H9 (cell line): ENCODE results near the gene NDUFB2. TPM values are rescaled to one million over a fixed set of nuclear protein-coding genes. Genes with fewer than 3 reads are reported as not detected.
"Not testable (repeated sequence)": the region's sequence is repeated elsewhere in the genome, so short reads cannot be mapped to it uniquely, and the experiment has no call there.

Experiments used
- DNase-seq: peaks from one replicate; pipeline ENCODE4 v3.0.0-alpha.2; 2017
- H2AFZ ChIP-seq: one replicate; pipeline ENCODE4 v1.6.1; 2013; ENCODE audit warnings: mild to moderate bottlenecking, low read length, control low read depth, moderate library complexity
- H2AK5ac ChIP-seq: 2 replicates; pipeline ENCODE4 v1.6.1; 2013; ENCODE audit warnings: low read length, control low read depth, mixed read lengths; ENCODE audit not compliant: insufficient read length
- H2BK120ac ChIP-seq: one replicate; pipeline ENCODE4 v1.6.1; 2013; ENCODE audit warnings: low read depth, mild to moderate bottlenecking, low read length, control low read depth, inconsistent platforms; ENCODE audit not compliant: poor library complexity, severe bottlenecking
- H2BK12ac ChIP-seq: 2 replicates; pipeline ENCODE4 v1.6.1; 2013; ENCODE audit warnings: low read length, control low read depth, mixed read lengths, low read depth; ENCODE audit not compliant: insufficient read length
- H2BK15ac ChIP-seq: 2 replicates; pipeline ENCODE4 v1.6.1; 2013; ENCODE audit warnings: low read depth, low read length, control low read depth
- H2BK20ac ChIP-seq: one replicate; pipeline ENCODE4 v1.6.1; 2013; ENCODE audit warnings: low read depth, mild to moderate bottlenecking, low read length, control low read depth, inconsistent platforms; ENCODE audit not compliant: poor library complexity, severe bottlenecking
- H2BK5ac ChIP-seq: 2 replicates; pipeline ENCODE4 v1.6.1; 2013; ENCODE audit warnings: low read length, control low read depth, mixed read lengths; ENCODE audit not compliant: insufficient read length
- H3K14ac ChIP-seq: 2 replicates; pipeline ENCODE4 v1.6.1; 2013; ENCODE audit warnings: low read length, control low read depth; ENCODE audit not compliant: insufficient read depth
- H3K18ac ChIP-seq: 2 replicates; pipeline ENCODE4 v1.6.1; 2013; ENCODE audit warnings: low read depth, mild to moderate bottlenecking, mixed read lengths, low read length, control low read depth; ENCODE audit not compliant: insufficient read length
- H3K23ac ChIP-seq: 2 replicates; pipeline ENCODE4 v1.6.1; 2013; ENCODE audit warnings: low read length, control low read depth, mixed read lengths, low read depth; ENCODE audit not compliant: insufficient read length
- H3K23me2 ChIP-seq: 2 replicates; pipeline ENCODE4 v1.6.1; 2013; ENCODE audit warnings: low read depth, mild to moderate bottlenecking, mixed read lengths, low read length, control low read depth; ENCODE audit not compliant: insufficient read length, poor library complexity, severe bottlenecking
- H3K27ac ChIP-seq: 2 replicates; pipeline ENCODE4 v1.5.1; 2013; ENCODE audit warnings: low read length, control low read depth, mixed read lengths, low read depth; ENCODE audit not compliant: insufficient read length
- H3K27me3 ChIP-seq: 2 replicates; pipeline ENCODE4 v1.6.1; 2013; ENCODE audit warnings: low read length, control low read depth, inconsistent platforms; ENCODE audit not compliant: insufficient read depth
- H3K4ac ChIP-seq: 2 replicates; pipeline ENCODE4 v1.6.1; 2013; ENCODE audit warnings: low read depth, mild to moderate bottlenecking, control low read depth, inconsistent platforms, low read length, moderate library complexity
- H3K4me1 ChIP-seq: 2 replicates; pipeline ENCODE4 v1.6.1; 2013; ENCODE audit warnings: low read length, control low read depth, inconsistent platforms; ENCODE audit not compliant: insufficient read depth
- H3K4me2 ChIP-seq: 2 replicates; pipeline ENCODE4 v1.6.1; 2013; ENCODE audit warnings: low read length, control low read depth, mixed read lengths; ENCODE audit not compliant: insufficient read length, insufficient read depth
- H3K56ac ChIP-seq: 2 replicates; pipeline ENCODE4 v1.6.1; 2013; ENCODE audit warnings: low read depth, mild to moderate bottlenecking, mixed read lengths, low read length, control low read depth; ENCODE audit not compliant: insufficient read length
- H3K79me1 ChIP-seq: 2 replicates; pipeline ENCODE4 v1.6.1; 2013; ENCODE audit warnings: low read depth, mild to moderate bottlenecking, moderate library complexity, low read length, control low read depth, inconsistent platforms; ENCODE audit not compliant: insufficient read depth, poor library complexity, severe bottlenecking
- H3K79me2 ChIP-seq: 2 replicates; pipeline ENCODE4 v1.6.1; 2013; ENCODE audit warnings: low read length, control low read depth, inconsistent platforms; ENCODE audit not compliant: insufficient read depth
- H3K9ac ChIP-seq: 2 replicates; pipeline ENCODE4 v1.6.1; 2013; ENCODE audit warnings: low read length, control low read depth, mixed read lengths; ENCODE audit not compliant: insufficient read length; ENCODE audit errors: extremely low read depth
- H3K9me3 ChIP-seq: one replicate; pipeline ENCODE4 v1.6.1; 2013; ENCODE audit warnings: low read depth, low read length, inconsistent platforms; ENCODE audit not compliant: control insufficient read depth
- H3T11ph ChIP-seq: one replicate; pipeline ENCODE4 v1.6.1; 2013; ENCODE audit warnings: mild to moderate bottlenecking, low read length, control low read depth, inconsistent platforms
- H4K20me1 ChIP-seq: one replicate; pipeline ENCODE4 v1.6.1; 2013; ENCODE audit not compliant: control insufficient read depth, insufficient read length, insufficient read depth
- H4K5ac ChIP-seq: 2 replicates; pipeline ENCODE4 v1.6.1; 2013; ENCODE audit warnings: low read depth, mild to moderate bottlenecking, mixed read lengths, low read length, control low read depth; ENCODE audit not compliant: insufficient read length
- H4K8ac ChIP-seq: replicated peaks from 2 replicates; pipeline ENCODE4 v1.6.1; 2013; ENCODE audit warnings: low read length, control low read depth, mixed read lengths, low read depth; ENCODE audit not compliant: insufficient read length
- H4K91ac ChIP-seq: 2 replicates; pipeline ENCODE4 v1.6.1; 2013; ENCODE audit warnings: low read depth, mild to moderate bottlenecking, moderate library complexity, mixed read lengths, low read length, control low read depth; ENCODE audit not compliant: insufficient read length
- H3K27ac Mint-ChIP-seq, 3 experiments: 2 replicates in 2 of 3; 3 replicates in 1 of 3; pipeline ENCODE4 v1.8.0; 2020 to 2021; ENCODE audit warnings: mixed read lengths in 3 of 3, mild to moderate bottlenecking in 1 of 3, moderate library complexity in 1 of 3
- H3K27me3 Mint-ChIP-seq: 2 replicates; pipeline ENCODE4 v1.8.0; 2021; ENCODE audit warnings: low read depth, mild to moderate bottlenecking, moderate library complexity, mixed read lengths
- H3K36me3 Mint-ChIP-seq, 3 experiments: 2 replicates in 2 of 3; 3 replicates in 1 of 3; pipeline ENCODE4 v1.8.0; 2020 to 2021; ENCODE audit warnings: low read depth in 3 of 3, mixed read lengths in 3 of 3; ENCODE audit not compliant: insufficient read depth in 1 of 3
- H3K4me1 Mint-ChIP-seq, 2 experiments: 2 replicates each; pipeline ENCODE4 v1.8.0; 2020; ENCODE audit warnings: mixed read lengths in 2 of 2
- H3K4me3 Mint-ChIP-seq, 2 experiments: 2 replicates in 1 of 2; 3 replicates in 1 of 2; pipeline ENCODE4 v1.8.0; 2020 to 2021; ENCODE audit warnings: mild to moderate bottlenecking in 2 of 2, mixed read lengths in 2 of 2, moderate library complexity in 1 of 2
- H3K9me3 Mint-ChIP-seq, 2 experiments: 2 replicates in 1 of 2; 3 replicates in 1 of 2; pipeline ENCODE4 v1.8.0; 2020; ENCODE audit warnings: mild to moderate bottlenecking in 2 of 2, mixed read lengths in 2 of 2, moderate library complexity in 1 of 2
- WGBS: extraction: QIAGEN DNeasy Blood & Tissue Kit; methylation state at CpG from one replicate; pipeline ENCODE4 v1.1.7; 2013; ENCODE audit warnings: missing lambda C conversion rate, low lambda C conversion rate, mixed read lengths; ENCODE audit not compliant: insufficient read length; ENCODE audit errors: extremely low coverage; 5-methylcytosine and 5-hydroxymethylcytosine counted together
- total RNA-seq: library from RNA; stranded (reverse); gene quantifications from 2 replicates; pipeline ENCODE4 v1.2.1, GENCODE V29; 2021
- TF ChIP-seq, protein P1 (sequence below): fragments of 200-600 bp; sonication (generic); conservative IDR thresholded peaks from 3 replicates; pipeline ENCODE4 v1.8.0; 2021; ENCODE audit warnings: antibody characterized with exemption, mild to moderate bottlenecking

Gene NDUFB2
- total RNA-seq, 1 experiment from 2014 or later = 177 TPM

DNA sequence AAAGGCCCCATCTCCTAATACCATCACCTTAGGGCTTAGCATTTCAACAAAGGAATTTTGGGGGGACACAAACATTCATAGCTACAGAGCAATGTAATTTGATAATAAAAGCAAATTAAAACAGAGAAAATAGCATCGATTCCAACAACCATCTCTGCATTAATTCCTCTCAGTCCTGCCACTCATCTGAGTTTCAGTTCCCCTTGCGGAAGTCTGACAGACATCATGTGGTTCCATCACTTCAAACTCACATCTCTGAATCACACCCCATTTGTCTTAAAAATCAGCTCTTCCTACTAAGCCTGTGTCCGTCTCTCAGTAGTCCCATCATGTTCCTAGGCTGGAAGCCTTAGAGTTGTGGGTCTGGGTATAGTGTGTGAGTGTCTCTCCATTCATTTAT lies 20.2 kb upstream of the NDUFB2 start:
- no CpG with 5 or more reads among the region's 3 CpGs for WGBS
- no peak overlapping the region for H2BK120ac ChIP-seq
- no peaks in the 10 kb centered on the region for H3K9me3 ChIP-seq
- H3K56ac ChIP-seq = no peak overlapping the region
- H3K9me3 Mint-ChIP-seq = no peaks in the 10 kb centered on the region
- no peaks in the 10 kb centered on the region; the same call in 1 of the 2 replicates for H3K4me1 ChIP-seq
- peaks cover 6% of the 10 kb centered on the region for H3K23me2 ChIP-seq
- peaks cover 3% of the 10 kb centered on the region; the same call in 1 of the 2 replicates for H3K27me3 Mint-ChIP-seq
- no peaks in the 10 kb centered on the region for H3K79me1 ChIP-seq
- H3K4me1 Mint-ChIP-seq = peaks cover 15 to 18% of the 10 kb centered on the region in 2 experiments
- H3K27me3 ChIP-seq = no peaks in the 10 kb centered on the region; the same call in 1 of the 2 replicates
- H3K9ac ChIP-seq = no peak overlapping the region
- no peaks in the 10 kb centered on the region for H4K20me1 ChIP-seq
- no peak overlapping the region for H3K27ac ChIP-seq
- no peak for DNase-seq
- H4K8ac ChIP-seq = no peak overlapping the region
- H2BK20ac ChIP-seq = no peak overlapping the region
- H3K18ac ChIP-seq = no peak overlapping the region
- no peak overlapping the region; a peak in 1 of 5 replicates for H3K4me3 Mint-ChIP-seq
- H2BK5ac ChIP-seq = no peak overlapping the region
- H3K36me3 Mint-ChIP-seq = peaks cover 1 to 23% (median 10%) of the 10 kb centered on the region in 3 experiments; a peak in 6 of 7 replicates
- H2AK5ac ChIP-seq = no peak overlapping the region
- no peak overlapping the region for H3K27ac Mint-ChIP-seq
- H3T11ph ChIP-seq = no peak overlapping the region
- H3K79me2 ChIP-seq = no peaks in the 10 kb centered on the region
- TF ChIP-seq, protein P1, sequence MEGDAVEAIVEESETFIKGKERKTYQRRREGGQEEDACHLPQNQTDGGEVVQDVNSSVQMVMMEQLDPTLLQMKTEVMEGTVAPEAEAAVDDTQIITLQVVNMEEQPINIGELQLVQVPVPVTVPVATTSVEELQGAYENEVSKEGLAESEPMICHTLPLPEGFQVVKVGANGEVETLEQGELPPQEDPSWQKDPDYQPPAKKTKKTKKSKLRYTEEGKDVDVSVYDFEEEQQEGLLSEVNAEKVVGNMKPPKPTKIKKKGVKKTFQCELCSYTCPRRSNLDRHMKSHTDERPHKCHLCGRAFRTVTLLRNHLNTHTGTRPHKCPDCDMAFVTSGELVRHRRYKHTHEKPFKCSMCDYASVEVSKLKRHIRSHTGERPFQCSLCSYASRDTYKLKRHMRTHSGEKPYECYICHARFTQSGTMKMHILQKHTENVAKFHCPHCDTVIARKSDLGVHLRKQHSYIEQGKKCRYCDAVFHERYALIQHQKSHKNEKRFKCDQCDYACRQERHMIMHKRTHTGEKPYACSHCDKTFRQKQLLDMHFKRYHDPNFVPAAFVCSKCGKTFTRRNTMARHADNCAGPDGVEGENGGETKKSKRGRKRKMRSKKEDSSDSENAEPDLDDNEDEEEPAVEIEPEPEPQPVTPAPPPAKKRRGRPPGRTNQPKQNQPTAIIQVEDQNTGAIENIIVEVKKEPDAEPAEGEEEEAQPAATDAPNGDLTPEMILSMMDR = no peak
- H4K5ac ChIP-seq = no peak overlapping the region
- H3K14ac ChIP-seq = no peak overlapping the region
- H3K4me2 ChIP-seq = no peak overlapping the region
- H3K23ac ChIP-seq = no peak overlapping the region
- H3K4ac ChIP-seq = no peak overlapping the region
- H4K91ac ChIP-seq = no peak overlapping the region
- H2AFZ ChIP-seq = no peak overlapping the region
- no peak overlapping the region for H2BK15ac ChIP-seq
- no peak overlapping the region for H2BK12ac ChIP-seq

DNA sequence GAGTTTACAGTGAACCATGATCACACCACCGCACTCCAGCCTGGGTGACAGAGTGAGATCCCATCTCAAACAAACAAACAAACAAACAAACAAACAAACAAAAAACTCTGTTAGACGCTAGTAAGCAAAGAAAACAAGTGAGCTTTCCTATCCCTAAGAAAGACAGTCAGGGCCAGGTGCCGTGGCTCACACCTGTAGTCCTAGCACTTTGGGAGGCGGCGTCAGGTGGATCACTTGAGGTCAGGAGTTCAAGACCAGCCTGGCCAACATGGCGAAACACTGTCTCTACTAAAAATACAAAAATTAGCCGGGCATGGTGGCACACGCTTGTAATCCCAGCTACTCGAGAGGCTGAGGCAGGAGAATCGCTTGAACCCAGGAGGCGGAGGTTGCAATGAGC lies 19.6 kb upstream of the NDUFB2 start:
- not testable (repeated sequence) for H3K9me3 Mint-ChIP-seq, H3K14ac ChIP-seq, H2AK5ac ChIP-seq, H3K9ac ChIP-seq, H2AFZ ChIP-seq, H3K27ac ChIP-seq, H3K4ac ChIP-seq, H3K18ac ChIP-seq, H2BK20ac ChIP-seq, H4K91ac ChIP-seq, H3K27me3 ChIP-seq, H3T11ph ChIP-seq, H3K27me3 Mint-ChIP-seq, H4K8ac ChIP-seq, H4K20me1 ChIP-seq, H3K56ac ChIP-seq, H2BK5ac ChIP-seq, H3K79me2 ChIP-seq, H4K5ac ChIP-seq, DNase-seq, H2BK12ac ChIP-seq, H3K4me3 Mint-ChIP-seq, H2BK120ac ChIP-seq, H3K4me1 ChIP-seq, H3K23me2 ChIP-seq, H3K79me1 ChIP-seq, H3K4me2 ChIP-seq, H3K23ac ChIP-seq, H2BK15ac ChIP-seq, H3K9me3 ChIP-seq
- WGBS = no CpG with 5 or more reads among the region's 11 CpGs
- peaks cover 1 to 24% (median 10%) of the 10 kb centered on the region in 3 experiments; a peak in 6 of 7 replicates for H3K36me3 Mint-ChIP-seq
- peak overlapping the region in 1 of 3 experiments; percentile 52; a peak in 1 of 7 replicates for H3K27ac Mint-ChIP-seq
- peaks cover 12 to 15% of the 10 kb centered on the region in 2 experiments for H3K4me1 Mint-ChIP-seq
